ENCODE measurements around the gene TENT5C.
A peak's percentile ranks its signal among the peaks of the same experiment; 100 is the strongest.

The TENT5C gene

DNA sequence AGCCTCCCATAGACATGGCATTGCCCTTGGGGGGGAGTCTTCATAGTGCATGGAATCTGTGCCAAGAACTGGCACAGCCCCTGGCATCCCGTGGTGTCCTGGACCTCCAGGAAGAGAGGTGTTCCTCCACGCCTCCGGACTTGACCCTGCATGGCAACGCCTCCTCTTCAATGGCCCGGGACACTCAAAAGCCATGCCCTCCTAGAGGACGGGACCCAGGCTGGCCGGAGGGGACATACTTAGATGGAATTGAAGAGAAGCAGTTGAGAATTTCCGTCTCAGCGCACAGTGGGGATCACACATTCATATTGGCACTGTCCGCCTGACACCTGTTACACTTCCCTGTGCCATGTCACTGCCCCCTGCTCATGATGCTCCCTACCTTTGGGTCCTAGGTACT lies 38.4 kb upstream of the TENT5C start:
- H3K27me3 Mint-ChIP-seq, result peaks cover 15% of the 10 kb centered on the region
- H3K9me3 Mint-ChIP-seq, result no peaks in the 10 kb centered on the region
- H3K4me1 Mint-ChIP-seq, result peaks cover 19% of the 10 kb centered on the region
- peak; percentile 6 for ATAC-seq
- H3K27ac Mint-ChIP-seq, result no peak overlapping the region
- no peak overlapping the region for H3K4me3 Mint-ChIP-seq
- no peaks in the 10 kb centered on the region for H3K36me3 Mint-ChIP-seq

DNA sequence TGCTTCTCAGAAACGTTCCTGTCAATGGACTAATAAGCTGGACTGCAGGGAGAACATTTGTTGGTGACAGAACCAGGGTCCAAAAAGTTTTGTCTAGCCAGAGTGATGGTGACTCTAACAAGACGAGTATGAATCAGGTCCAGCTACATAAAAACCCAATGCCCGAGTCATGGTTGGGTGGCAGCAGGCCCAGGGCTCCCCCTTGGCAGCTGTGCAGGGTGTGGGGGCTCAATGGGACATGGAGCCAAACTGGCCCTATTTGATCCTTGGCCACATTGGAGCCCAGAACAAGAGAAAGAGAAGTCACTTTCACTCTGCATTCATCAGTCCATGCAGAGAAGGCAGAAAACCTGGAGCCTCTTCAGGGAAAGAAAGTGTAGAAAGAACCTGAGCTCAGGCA lies 37.9 kb upstream of the TENT5C start:
- ATAC-seq, result no peak
- peaks cover 25% of the 10 kb centered on the region for H3K4me1 Mint-ChIP-seq
- no peaks in the 10 kb centered on the region for H3K36me3 Mint-ChIP-seq
- H3K4me3 Mint-ChIP-seq, result no peak overlapping the region
- no peaks in the 10 kb centered on the region for H3K9me3 Mint-ChIP-seq
- H3K27me3 Mint-ChIP-seq, result peaks cover 15% of the 10 kb centered on the region
- no peak overlapping the region for H3K27ac Mint-ChIP-seq

DNA sequence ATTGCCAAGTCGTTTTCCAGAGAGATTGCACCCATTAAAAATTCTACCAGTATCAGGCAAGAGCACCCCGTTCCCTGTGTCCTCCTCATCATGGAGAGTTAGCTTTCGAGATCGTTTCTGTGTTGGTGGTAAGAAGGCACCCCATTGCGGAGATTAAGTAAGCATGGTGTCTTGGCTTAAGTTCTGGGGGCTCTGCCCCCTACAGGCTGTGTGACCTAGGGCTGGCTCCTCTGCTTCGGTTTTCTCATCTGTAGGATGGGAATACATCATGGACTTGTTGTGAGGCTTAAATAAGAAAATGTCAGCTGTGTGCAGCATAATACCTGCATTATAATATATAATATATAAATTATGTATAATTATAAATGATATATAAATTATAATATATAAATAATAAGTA lies 36.8 kb upstream of the TENT5C start:
- no peak overlapping the region for H3K27ac Mint-ChIP-seq
- no peak for ATAC-seq
- H3K9me3 Mint-ChIP-seq, result no peaks in the 10 kb centered on the region
- H3K4me3 Mint-ChIP-seq, result no peak overlapping the region
- peaks cover 11% of the 10 kb centered on the region for H3K27me3 Mint-ChIP-seq
- H3K36me3 Mint-ChIP-seq, result no peaks in the 10 kb centered on the region
- H3K4me1 Mint-ChIP-seq, result peaks cover 27% of the 10 kb centered on the region

DNA sequence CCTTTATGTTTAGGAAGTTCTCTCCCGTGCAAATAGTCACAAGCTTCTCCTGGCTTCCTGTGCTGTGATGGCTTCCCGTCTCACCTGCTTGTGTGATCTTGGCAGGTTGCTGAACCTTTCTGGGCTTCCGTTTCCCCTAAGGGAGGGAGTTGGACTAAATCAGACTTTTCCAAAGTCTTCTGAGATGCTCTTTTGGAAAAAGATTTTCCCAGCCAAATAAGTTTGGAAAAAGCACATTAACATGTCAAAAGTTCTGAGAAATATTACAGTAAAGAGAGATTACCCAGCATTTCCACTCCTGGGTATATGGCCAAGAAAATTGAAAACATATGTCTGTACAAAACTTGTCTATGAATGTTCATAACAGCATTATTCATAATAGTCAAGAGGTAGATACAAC lies 36.0 kb upstream of the TENT5C start:
- H3K4me1 Mint-ChIP-seq, result peaks cover 19% of the 10 kb centered on the region
- no peaks in the 10 kb centered on the region for H3K36me3 Mint-ChIP-seq
- ATAC-seq, result no peak
- no peak overlapping the region for H3K27ac Mint-ChIP-seq
- H3K4me3 Mint-ChIP-seq, result no peak overlapping the region
- peaks cover 3% of the 10 kb centered on the region for H3K27me3 Mint-ChIP-seq
- H3K9me3 Mint-ChIP-seq, result no peaks in the 10 kb centered on the region

DNA sequence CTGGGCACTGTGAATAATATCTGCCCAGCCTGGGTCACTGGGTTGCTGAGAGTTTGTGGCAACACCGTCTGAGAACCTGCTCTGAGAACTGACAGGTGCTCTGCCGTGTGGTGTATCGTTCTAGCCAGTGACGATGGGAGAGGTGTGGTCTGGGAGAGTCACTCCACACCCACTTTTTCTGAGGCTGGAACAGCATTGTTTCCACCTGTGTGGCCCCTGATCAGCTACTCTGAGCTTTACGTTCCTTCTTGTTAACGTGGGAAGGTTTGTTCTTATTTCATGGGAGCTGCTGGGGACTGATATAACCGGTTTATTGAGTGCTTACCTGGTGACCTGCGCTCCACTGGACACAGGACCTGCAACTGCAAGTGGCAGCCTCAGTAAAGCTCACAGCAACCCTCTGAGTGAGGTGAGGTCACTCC lies 34.8 kb upstream of the TENT5C start:
- Mint-ChIP-seq H3K27me3 (no peaks in the 10 kb centered on the region), H3K9me3 (no peaks in the 10 kb centered on the region), H3K4me3 (no peak overlapping the region), H3K27ac (peak overlapping the region; percentile 17), H3K36me3 (no peaks in the 10 kb centered on the region), H3K4me1 (peaks cover 17% of the 10 kb centered on the region)
- ATAC-seq, result peak; percentile 54

DNA sequence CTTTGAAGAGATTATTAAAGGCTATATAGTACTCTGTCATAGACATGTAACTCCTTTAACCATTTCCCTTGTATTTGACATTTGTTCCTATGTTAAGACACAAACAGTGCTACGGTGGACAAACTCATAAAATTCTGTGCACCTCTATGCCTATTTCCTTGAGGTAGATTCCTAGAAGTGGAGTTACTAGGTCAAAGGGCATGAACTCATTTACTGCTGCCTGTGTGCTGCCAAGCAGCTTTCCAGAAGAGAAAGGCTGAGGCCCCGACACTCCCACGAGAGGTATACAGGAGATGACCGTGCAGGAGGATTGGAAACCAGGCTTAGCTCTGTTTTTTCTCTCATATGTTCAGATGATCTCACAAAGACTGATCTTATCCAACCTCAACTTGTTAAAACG lies 34.4 kb upstream of the TENT5C start:
- H3K9me3 Mint-ChIP-seq, result no peaks in the 10 kb centered on the region
- no peak for ATAC-seq
- no peak overlapping the region for H3K4me3 Mint-ChIP-seq
- H3K36me3 Mint-ChIP-seq, result no peaks in the 10 kb centered on the region
- H3K4me1 Mint-ChIP-seq, result peaks cover 17% of the 10 kb centered on the region
- H3K27me3 Mint-ChIP-seq, result no peaks in the 10 kb centered on the region
- H3K27ac Mint-ChIP-seq, result peak overlapping the region; percentile 17

DNA sequence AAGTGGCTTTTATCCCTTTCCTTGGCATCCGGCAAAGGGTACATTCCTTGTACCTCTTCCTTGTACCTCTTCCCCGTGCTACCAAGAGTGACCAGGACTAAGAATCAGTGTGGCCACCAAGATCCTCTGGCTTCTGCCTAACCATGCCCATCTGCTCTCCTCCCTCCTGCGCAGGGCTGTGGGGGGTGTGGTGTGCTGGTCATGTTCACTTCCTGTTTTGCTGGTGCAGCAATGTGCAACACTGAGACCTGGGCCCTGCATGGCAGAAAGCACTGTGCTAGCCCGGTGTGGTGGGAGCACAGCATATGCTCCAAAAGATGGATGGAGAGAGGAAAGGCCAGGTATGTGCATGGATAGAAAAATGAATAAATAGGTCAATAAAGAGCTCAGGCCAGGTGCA lies 33.3 kb upstream of the TENT5C start:
- Mint-ChIP-seq H3K36me3 (no peaks in the 10 kb centered on the region), H3K4me3 (peak overlapping the region; percentile 9), H3K4me1 (peaks cover 17% of the 10 kb centered on the region), H3K27ac (peak overlapping the region; percentile 71), H3K27me3 (no peaks in the 10 kb centered on the region), H3K9me3 (no peaks in the 10 kb centered on the region)
- peak; percentile 89 for ATAC-seq

DNA sequence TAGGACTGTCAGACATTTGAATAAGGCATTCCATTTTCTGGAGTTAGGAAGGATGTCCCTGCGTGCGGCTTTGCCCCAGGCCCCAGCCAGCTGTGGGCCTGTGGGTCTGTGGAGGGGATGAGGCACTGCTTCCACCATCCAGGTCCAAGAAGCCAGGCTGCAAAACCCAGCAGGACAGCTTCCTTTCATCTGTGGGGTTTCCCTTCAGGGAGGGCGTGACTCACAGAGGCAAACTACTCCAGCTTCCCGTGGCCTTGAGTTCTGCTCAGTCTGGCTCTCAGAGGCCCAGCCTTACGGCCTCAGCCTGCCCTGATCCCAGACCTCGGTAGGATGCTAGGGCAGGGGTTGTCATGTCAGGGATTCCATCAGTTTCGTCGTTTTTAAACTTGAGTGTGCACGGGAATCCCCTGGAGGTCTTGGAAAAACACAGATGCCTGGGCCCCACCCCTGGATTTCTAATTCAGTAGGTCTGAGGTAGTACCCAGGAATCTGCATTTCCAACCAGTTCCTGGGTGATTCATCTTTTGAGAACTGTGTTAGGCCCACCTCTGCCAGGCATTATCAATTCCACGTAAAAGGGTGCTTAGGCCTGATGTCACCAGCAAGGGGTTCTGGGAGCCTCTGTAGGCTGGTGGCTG lies 32.3 kb upstream of the TENT5C start:
- no peak for ATAC-seq
- Mint-ChIP-seq H3K36me3 (no peaks in the 10 kb centered on the region), H3K9me3 (no peaks in the 10 kb centered on the region), H3K27me3 (no peaks in the 10 kb centered on the region), H3K4me3 (no peak overlapping the region), H3K27ac (peak overlapping the region; percentile 71), H3K4me1 (peaks cover 17% of the 10 kb centered on the region)

DNA sequence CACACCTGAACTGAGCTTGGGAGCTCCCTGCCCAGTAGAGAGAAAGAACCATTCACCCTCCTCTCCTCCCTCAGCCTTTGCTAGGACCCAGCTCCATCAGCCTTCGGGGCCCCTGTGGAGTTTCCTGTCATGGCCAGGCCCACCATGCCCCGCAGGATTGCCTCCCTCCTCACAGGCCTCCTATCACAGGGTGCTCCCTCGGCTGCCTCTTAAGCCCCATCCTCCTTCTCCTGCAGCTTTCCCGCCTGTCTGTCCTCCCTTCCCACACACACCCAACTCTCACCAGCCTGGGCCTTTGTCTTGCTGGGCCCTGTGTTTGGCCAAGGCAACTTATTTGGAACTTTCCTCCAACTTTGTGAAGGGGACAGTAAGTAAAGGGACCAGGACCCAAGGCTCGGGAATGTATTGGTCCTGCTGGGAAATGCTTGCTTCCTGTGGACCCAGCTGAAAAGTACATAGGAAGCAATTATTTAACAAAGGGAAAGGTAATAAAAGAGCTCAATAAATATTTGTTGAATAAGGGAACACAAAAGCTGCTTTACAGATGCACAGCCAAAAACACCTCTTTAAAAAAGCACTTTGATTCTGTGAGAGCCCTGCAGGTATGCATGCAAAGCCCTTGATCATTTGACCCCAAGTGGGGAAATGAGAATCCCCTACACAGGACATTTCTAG lies 31.6 kb upstream of the TENT5C start:
- Mint-ChIP-seq H3K4me1 (peaks cover 17% of the 10 kb centered on the region), H3K36me3 (no peaks in the 10 kb centered on the region), H3K4me3 (no peak overlapping the region), H3K27ac (peak overlapping the region; percentile 54), H3K27me3 (no peaks in the 10 kb centered on the region), H3K9me3 (no peaks in the 10 kb centered on the region)
- no peak for ATAC-seq

DNA sequence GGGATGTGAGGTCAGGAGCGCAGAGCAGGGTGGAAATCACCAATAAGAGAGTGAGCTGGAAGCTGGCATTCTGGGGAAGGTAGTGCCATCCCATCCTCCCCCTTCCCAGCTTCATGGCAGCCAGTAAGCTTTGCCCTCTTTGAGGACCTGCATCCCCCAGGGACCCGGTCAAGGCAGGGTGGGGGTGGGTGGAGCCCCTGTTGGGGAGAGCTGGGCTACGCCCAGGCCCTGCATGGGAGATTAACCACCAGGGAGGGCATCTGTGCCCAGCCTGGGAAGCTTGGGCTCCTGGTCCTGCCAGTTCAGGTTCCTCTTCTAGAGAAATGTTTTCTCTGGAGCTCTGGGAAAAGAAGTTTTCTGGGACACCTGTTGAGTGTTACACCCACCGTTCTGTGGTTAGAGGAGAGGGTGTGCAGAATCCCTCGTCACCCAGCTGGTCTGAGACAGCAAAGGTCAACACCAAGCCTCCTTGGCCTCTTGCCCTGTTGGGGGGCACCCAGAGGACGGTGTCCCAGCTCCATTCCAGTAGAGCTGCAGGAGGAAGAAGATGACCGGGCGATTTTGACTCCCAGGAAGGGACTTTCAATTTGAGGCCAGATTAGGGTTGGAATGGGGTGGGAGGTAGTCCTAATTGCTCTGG lies 30.1 kb upstream of the TENT5C start:
- peaks cover 17% of the 10 kb centered on the region for H3K4me1 Mint-ChIP-seq
- ATAC-seq, result no peak
- no peaks in the 10 kb centered on the region for H3K27me3 Mint-ChIP-seq
- no peak overlapping the region for H3K27ac Mint-ChIP-seq
- H3K36me3 Mint-ChIP-seq, result no peaks in the 10 kb centered on the region
- H3K9me3 Mint-ChIP-seq, result no peaks in the 10 kb centered on the region
- no peak overlapping the region for H3K4me3 Mint-ChIP-seq

DNA sequence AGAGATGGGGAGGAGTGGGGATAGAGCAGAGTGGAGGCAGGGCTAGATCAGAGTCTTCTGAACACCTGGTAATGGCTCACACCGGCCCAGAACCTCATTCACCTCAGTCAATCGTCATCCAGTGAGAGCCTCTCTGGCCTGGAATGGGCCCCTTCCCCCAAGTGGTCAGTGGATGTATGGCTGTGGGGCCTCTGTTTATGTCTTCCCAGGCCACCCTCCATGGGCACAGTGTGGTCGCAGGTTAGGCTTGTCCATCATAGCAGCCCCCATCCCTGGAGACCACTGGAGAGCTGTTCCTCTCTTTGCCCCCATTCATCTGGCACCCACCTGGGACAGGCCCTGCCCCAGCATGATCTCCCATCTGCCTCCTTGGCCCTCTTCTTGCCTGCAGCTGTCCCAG lies 29.6 kb upstream of the TENT5C start:
- ATAC-seq, result no peak
- H3K27me3 Mint-ChIP-seq, result no peaks in the 10 kb centered on the region
- H3K9me3 Mint-ChIP-seq, result no peaks in the 10 kb centered on the region
- H3K4me1 Mint-ChIP-seq, result peaks cover 17% of the 10 kb centered on the region
- H3K36me3 Mint-ChIP-seq, result no peaks in the 10 kb centered on the region
- no peak overlapping the region for H3K4me3 Mint-ChIP-seq
- no peak overlapping the region for H3K27ac Mint-ChIP-seq

DNA sequence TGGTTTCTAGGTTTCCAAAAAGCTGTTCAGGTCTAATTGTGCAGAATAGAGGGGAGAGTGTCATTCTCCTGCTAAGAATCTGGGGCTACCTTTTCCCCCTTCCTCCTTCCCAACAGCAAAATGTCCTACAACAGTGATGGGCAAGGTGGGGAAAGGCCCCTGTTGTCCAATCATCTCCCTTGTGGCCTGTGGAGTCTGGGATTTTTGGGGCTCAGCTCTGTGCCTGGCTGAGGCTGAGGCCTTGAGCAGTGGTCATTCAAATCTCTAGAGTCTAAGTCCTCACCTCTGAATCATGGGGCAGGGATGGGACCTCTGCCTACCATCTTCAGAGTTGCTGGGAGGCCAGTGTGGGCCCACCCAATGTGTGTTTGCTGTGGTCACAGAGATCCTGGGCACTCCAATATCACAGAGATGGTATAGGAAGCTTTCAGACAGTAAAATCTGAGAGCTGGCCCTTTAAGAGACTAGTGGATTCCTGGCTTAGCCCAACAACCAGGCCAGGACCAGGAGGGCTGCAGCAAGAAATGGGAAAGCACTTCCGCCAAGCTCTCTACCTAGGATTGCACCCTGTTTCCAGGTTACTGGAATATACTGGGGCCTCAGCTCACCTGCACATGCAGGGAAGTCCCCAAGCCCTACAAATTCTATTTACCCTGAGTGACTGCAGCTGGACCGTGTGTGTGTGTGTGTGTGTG lies 28.5 kb upstream of the TENT5C start:
- Mint-ChIP-seq H3K27me3 (no peaks in the 10 kb centered on the region), H3K4me1 (peaks cover 9% of the 10 kb centered on the region), H3K27ac (no peak overlapping the region), H3K9me3 (no peaks in the 10 kb centered on the region), H3K4me3 (no peak overlapping the region), H3K36me3 (no peaks in the 10 kb centered on the region)
- no peak for ATAC-seq

DNA sequence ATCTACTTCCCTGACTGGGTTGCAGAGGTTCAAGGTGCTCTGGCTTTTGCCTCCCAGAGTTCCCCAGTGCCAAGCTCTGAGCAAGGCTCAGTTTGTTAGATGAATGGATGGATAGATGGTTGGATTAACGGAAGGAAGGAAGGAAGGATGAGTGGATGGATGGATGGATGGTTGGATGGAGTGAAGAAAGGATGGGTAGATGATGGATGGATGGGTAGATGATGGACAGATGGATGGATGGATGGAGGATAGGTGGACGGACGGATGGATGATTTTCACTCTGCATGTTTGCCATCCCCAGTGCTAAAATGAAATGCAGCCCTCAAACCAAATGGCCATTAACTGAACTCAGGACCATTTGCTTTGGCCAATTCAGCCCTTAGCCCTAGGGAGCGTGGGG lies 27.4 kb upstream of the TENT5C start:
- H3K27me3 Mint-ChIP-seq, result no peaks in the 10 kb centered on the region
- peaks cover 2% of the 10 kb centered on the region for H3K9me3 Mint-ChIP-seq
- no peak overlapping the region for H3K27ac Mint-ChIP-seq
- ATAC-seq, result no peak
- no peaks in the 10 kb centered on the region for H3K36me3 Mint-ChIP-seq
- H3K4me3 Mint-ChIP-seq, result no peak overlapping the region
- no peaks in the 10 kb centered on the region for H3K4me1 Mint-ChIP-seq

DNA sequence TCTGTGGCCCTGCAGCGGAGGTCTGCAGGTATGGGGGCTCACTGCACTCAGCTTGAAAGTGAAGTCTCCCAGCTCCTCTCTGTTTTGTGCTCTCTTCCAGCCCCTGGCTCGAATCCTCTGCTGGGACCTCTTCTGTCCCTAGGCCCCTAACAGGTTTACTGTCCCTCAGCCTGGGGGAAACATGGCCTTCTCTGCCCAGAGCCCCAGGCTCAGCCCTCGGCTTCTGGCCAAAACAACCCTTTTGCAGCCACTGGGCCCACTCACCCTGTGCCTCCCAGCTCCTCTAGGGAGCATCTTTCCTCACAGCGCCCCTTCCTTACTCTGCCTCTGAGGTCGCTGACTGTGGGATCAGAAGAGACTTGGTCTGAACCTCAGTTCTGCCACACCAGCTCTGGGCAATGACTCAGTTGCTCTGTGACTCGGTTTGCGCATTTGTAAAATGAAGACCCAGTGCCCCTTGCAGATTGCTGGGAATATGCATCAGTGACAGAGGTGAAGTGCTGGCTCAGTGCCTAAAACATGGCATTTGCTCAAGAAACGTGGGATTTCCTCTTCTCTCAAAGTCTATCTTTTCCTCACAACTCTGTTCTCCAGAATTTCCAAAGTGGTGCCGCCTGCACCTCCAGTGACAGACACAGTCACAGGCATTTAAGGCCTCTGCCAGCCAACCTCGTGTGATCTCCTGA lies 26.5 kb upstream of the TENT5C start:
- H3K36me3 Mint-ChIP-seq, result no peaks in the 10 kb centered on the region
- no peak for ATAC-seq
- H3K4me1 Mint-ChIP-seq, result no peaks in the 10 kb centered on the region

DNA sequence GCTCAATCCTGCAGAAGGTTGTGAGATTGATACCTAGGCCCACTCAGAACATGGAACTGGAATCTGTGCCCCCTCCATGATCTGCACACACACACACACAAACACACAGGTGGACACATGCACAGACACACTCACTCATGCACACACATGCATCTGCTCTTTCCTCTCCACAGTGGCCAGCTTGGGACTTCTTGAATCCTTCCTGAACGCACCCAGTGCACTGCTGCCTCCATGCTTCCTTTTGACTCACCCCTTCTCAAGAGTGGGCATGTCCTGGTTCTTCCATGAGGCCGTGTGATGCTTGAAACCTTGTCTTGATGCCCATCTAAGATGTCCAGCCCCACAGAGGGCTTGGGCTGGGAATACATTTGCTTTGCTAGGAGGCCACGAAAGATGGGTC lies 25.4 kb upstream of the TENT5C start:
- peaks cover 3% of the 10 kb centered on the region for H3K9me3 Mint-ChIP-seq
- H3K27ac Mint-ChIP-seq, result no peak overlapping the region
- ATAC-seq, result no peak
- H3K4me1 Mint-ChIP-seq, result no peaks in the 10 kb centered on the region
- H3K36me3 Mint-ChIP-seq, result no peaks in the 10 kb centered on the region
- no peaks in the 10 kb centered on the region for H3K27me3 Mint-ChIP-seq
- no peak overlapping the region for H3K4me3 Mint-ChIP-seq

More for the DNA sequence above, 26.5 kb upstream of the TENT5C start:
- H3K27ac Mint-ChIP-seq, result no peak overlapping the region
- no peaks in the 10 kb centered on the region for H3K27me3 Mint-ChIP-seq
- H3K9me3 Mint-ChIP-seq, result peaks cover 3% of the 10 kb centered on the region
- H3K4me3 Mint-ChIP-seq, result no peak overlapping the region

All from stimulated activated memory B cell treated with anti-CD40 and anti-IgM and Interleukin-4, amounts not matched to agents 10 μg/mL and 1 μg/mL and 100 μg/mL, for 72 hours (primary cell).